Glomerular visceral epithelial cell (primary cell): Measurements from ENCODE around the gene PPP3CA.
"Not testable (repeated sequence)": the region's sequence is repeated elsewhere in the genome, so short reads cannot be mapped to it uniquely, and the experiment has no call there.

Experiments
- DNase-seq: peaks from one replicate; pipeline ENCODE4 v3.0.0-alpha.2; 2016; ENCODE audit errors: extremely low spot score

Gene PPP3CA

GRCh38 chr4:101008503-101008902 lies 338.8 kb downstream of the PPP3CA start:
- DNase-seq: no peak

GRCh38 chr4:101005659-101006058 lies 341.7 kb downstream of the PPP3CA start:
- no peak for DNase-seq

- no peak for DNase-seq
Measured at GRCh38 chr4:101000496-101000895, 346.8 kb downstream of the PPP3CA start.

GRCh38 chr4:100995671-100996070 lies 351.7 kb downstream of the PPP3CA start:
- DNase-seq: no peak

GRCh38 chr4:100995002-100995401 lies 352.3 kb downstream of the PPP3CA start:
- DNase-seq: not testable (repeated sequence)

GRCh38 chr4:100991332-100992069 lies 355.8 kb downstream of the PPP3CA start:
- not testable (repeated sequence) for DNase-seq

- DNase-seq: no peak
Measured at GRCh38 chr4:100989401-100989800, 357.9 kb downstream of the PPP3CA start.

- DNase-seq: no peak
Measured at GRCh38 chr4:100988876-100989275, 358.4 kb downstream of the PPP3CA start.

- peak; percentile 97 for DNase-seq
Measured at GRCh38 chr4:100986360-100986868, 360.9 kb downstream of the PPP3CA start.

- no peak for DNase-seq
Measured at GRCh38 chr4:100985576-100985975, 361.8 kb downstream of the PPP3CA start.

GRCh38 chr4:100984901-100985300 lies 362.4 kb downstream of the PPP3CA start:
- DNase-seq: peak; percentile 53

- DNase-seq: no peak
Measured at GRCh38 chr4:100983426-100983825, 363.9 kb downstream of the PPP3CA start.

GRCh38 chr4:100982345-100982744 lies 365.0 kb downstream of the PPP3CA start:
- DNase-seq: no peak

- no peak for DNase-seq
Measured at GRCh38 chr4:100981447-100982204, 365.7 kb downstream of the PPP3CA start.

GRCh38 chr4:100979736-100980135 lies 367.6 kb downstream of the PPP3CA start:
- DNase-seq: no peak

GRCh38 chr4:100977746-100978397 lies 369.5 kb downstream of the PPP3CA start:
- DNase-seq: no peak

- DNase-seq: no peak
Measured at GRCh38 chr4:100977274-100977673, 370.1 kb downstream of the PPP3CA start.
